ENCODE results near the gene PCNP.
"Not testable (repeated sequence)": the region's sequence is repeated elsewhere in the genome, so short reads cannot be mapped to it uniquely, and the experiment has no call there.

Gene PCNP, protein sequence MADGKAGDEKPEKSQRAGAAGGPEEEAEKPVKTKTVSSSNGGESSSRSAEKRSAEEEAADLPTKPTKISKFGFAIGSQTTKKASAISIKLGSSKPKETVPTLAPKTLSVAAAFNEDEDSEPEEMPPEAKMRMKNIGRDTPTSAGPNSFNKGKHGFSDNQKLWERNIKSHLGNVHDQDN

DNA sequence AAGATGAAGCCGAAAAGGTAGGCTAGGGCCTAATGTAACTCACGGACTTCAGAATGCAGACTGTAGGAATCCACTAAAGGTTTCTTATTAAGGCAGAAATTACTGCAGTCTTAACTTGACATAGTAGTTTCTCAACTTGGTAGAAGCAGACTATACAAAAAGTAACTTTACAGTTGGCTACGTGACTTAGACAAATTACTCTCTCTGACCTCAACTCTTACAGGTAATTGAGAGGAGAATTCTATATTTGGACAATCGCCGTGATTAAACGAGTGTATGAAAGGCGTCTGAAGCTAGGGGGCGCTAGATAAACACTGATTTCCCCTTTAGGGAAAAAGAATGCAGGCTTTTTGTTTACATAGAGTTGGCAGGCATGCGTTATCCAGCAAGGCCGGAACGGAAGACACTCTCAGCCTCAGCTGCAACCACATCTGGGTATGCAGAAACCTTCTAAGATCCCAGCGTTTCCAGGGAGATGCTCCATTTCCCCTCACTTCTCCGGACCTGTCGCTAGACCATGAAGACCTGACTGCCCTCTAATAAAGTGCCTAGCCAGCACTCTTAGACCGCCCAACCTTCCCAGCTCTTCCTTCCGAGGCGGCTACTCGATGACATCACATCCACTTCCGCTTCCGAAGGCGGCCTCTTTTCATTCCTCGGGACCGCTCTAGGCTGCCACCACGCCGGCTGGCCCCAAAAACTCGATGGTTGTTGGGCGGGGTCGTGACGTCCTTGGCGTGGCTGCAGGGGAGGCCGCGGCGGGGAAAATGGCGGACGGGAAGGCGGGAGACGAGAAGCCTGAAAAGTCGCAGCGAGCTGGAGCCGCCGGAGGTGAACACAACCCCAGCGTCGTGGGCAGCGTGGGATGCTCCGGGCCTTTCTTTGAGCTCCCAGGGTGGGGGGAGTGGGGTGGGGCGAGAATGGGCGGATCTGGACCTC lies at the start of gene PCNP:
Gene PCNP, plus strand, starts transcription at position 732 of the 939 bp plus-strand sequence. Its CDS starts 36 bp downstream, at position 768.
- DNase-seq, result peak; percentile 98

DNA sequence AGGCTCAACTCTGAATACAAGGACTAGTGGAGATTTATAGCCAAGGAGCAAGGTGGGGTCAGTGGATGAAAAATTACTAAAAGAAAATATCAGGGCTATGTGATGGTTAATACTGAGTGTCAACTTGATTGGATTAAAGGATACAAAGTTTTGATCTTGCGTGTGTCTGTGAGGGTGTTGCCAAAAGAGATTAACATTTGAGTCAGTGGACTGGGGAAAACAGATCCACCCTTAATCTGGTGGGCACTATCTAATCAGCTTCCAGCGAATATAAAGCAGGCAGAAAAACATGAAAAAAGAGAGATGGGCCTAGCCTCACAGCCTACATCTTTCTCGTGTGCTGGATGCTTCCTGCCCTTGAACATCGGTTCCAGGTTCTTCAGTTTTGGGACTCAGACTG lies 46.5 kb upstream of the PCNP start:
- DNase-seq, result no peak

- DNase-seq, result no peak
Observed at GRCh38 chr3:101527906-101528305, 46.1 kb upstream of the PCNP start.

DNA sequence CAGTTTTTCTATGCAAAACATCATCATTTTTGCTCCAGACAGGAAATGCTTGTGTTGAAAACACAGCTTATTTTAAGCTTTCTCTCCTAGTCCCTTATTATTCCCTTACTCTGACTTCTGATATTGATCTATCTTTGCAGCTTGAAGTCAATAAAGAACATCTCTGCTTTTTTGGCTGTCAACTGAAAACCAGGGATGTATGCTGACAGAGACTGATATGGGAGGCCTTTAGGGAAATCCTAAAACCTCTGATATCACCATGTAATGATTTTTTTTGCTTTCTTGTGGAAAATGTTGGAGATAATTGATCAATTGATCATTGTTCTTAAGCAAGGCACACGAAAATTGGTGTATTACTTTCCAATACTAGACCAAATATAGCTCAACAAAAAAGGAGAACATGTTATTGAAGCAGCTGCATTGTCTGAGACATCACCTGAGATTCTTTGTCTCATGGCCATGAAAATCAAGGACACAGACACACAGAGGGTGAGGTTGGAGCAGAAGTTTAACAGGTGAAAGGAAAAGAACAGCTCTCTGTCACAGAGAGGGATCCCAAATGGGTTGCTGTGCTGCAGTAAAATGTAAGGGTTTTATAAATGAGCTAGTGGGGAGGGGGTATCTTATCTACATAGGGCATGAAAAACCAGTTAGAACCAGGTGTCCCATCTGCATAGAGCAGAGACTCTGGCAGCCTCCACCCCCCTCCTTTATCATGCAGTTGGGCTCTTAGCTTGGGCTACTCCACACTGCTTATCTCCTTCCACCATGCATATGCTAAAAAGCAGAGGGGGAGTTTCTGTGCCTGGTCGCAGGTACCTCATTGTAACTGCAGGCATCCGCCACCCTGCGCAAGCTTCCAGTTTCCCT lies 43.9 kb upstream of the PCNP start:
- DNase-seq, result no peak

DNA sequence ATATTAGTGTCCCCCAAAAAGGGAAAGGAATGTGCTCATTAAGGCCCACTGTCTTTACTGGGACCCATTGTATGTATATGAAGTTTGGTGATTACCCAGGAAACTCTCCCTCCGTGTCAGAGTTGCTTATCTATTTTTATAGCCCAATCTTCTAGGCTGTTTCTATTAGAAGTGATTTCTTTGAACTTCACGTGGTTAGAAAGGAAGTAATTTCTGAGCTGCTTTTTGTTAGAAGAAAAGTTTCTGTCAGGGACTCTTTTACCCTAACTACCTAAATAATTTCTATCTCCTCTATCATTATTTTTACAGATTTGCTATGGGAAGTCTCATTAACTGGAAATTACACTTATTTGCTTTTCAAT lies 43.3 kb upstream of the PCNP start:
- DNase-seq, result no peak

DNA sequence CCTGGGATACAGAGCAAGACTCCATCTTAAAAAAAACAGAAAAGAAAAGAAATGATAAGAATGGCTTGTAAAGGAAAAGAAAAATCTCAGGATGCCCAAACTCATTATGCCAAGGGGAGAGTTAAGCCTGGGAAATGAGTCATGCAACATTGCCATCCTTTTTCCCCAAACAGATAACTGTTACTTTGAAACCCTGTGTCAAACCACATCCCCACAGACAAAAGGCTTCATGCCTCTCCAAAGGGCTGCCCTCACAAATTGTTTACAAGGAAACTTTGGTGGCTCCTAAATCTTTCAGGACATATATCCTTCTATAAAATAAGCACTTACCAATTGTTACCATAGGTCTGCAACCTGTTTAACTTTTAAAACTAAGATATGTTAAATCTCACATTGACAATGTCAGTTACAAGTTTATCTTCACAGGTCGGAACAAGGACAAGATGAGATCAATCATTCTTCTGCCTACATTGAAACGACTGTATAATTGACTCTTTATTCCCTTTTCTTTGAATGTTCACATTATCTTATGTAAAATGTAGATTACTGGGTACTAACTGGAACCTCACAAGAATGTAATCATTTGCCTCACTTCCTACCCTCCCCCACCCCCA lies 42.4 kb upstream of the PCNP start:
- DNase-seq, result no peak

DNA sequence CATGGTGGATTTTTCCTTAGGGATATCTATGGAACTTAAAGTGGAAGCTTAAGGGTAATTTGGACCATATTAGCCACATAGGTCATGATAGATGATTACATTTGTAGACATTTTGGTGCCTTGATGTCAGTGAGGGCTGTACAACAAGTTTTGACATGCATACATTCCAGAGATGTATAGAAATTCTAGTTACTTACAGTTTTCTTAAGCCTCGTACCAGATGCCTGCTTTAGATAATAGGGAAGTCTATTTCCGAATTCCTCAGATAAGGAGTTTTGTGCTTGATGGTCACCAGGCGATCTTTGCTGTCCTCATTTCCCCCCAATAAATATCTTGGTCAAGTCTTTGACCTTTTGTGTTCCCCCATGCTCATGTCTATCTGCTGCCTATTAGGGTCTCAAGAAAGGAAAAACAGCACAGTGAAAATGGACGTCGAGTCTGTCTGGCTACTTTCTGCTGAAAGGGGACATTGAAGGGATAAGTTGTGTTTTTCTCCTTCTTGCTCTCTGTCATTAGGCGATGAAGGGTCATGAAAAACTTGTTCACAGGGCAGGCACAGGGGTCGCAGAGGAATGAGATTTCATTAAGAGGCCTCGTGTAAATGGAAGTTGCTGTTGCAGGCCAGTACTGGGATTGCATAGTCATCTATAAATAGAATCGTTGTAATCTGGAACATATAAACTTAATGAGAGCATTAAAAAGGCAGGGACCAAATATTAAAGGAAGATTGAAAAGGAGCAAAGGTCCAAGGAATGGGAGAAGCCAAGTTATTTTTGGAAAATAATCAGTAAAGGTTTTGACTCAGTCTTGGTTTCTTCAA lies 41.0 kb upstream of the PCNP start:
- no peak for DNase-seq

DNA sequence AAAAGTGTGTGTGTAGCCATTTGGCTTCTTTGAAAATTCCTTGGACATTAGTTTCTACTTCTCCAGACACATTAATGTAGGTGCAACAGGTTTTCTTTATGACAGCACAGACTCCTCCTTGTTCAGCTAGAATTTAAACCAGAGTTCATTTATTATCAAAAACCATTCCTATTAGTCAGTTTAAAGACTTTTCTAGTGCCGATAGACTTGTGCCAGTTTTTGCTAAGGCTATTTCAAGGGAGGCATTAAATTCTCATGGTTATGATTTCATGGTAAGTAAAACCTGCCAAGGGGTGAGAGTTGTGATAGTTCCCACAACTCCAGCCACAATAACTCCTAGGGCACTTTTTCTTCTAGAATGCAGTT lies 40.4 kb upstream of the PCNP start:
- no peak for DNase-seq

DNA sequence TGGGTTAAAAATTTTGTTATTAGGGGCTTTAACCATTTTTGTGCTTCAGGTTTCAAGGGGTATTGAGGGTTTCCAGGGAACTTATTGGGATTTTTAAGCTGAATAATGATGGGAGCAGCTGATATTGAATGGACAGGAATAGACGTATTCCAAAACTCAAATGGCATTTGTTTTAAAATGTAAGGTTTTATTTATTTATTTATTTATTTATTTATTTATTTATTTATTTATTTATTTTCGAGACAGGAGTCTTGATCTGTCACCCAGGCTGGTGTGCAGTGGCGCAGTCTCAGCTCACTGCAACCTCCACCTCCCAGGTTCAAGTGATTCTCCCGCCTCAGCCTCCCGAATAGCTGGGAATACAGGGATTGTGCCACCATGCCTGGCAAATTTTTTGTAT lies 38.8 kb upstream of the PCNP start:
- DNase-seq, result no peak

- DNase-seq, result no peak
Observed at GRCh38 chr3:101536266-101536665, 37.7 kb upstream of the PCNP start.

DNA sequence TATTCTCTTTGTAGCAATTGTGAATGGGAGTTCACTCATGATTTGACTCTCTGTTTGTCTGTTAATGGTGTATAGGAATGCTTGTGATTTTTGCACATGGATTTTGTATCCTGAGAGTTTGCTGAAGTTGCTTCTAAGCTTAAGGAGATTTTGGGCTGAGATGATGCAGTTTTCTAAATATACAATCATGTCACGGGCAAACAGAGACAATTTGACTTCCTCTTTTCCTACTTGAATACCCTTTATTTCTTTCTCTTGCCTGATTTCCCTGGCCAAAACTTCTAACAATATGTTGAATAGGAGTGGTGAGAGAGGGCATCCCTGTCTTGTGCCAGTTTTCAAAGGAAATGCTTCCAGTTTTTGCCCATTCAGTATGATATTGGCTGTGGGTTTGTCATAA lies 37.0 kb upstream of the PCNP start:
- DNase-seq, result not testable (repeated sequence)

- DNase-seq, result no peak
Observed at GRCh38 chr3:101542957-101543356, 31.0 kb upstream of the PCNP start.

GRCh38 chr3:101544161-101544850 lies 29.7 kb upstream of the PCNP start:
- no peak for DNase-seq

DNA sequence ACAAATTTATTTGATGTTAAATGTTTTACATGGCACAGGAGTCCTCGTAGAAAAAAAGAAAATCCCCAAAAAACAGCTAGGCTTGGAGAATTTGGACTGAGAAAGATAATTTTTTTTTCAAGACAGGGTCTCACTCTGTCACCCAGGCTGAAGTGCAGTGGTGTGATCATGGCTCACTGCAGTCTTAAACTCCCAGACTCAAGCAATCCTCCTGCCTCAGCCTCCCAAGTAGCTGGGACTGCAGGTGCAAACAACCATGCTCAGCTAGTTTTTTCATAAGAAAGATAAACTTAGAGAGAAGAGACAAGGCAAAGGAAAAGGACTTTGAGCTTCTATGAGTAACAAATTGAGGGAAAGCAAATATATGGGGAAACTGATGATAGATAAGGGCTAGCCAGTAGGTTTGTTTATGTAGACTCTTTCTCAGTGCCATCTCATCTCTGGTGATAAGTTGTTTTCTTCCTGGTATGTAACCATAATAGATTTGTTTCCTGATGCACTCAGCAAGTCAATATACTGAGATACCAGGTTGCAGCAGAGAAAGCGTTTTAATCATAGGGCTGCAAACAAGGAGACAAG lies 25.4 kb upstream of the PCNP start:
- DNase-seq, result no peak

DNA sequence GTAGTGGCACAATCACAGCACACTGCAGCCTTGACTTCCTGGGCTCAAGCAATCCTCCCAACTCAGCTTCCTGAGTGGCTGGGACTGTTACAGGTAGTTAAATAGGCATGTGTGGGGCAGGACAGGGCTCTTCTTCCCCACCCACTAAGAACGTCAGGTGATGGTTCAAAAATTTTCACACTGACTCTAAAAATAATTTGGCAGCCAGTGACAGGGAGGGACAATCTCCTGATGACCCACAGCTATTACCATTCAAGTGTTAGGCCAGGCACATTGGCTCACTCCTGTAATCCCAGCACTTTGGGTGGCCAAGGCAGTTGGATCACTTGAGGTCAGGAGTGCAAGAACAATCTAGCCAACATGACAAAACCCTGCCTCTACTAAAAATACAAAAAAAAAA lies 24.5 kb upstream of the PCNP start:
- DNase-seq, result no peak

- not testable (repeated sequence) for DNase-seq
Observed at GRCh38 chr3:101551359-101552081, 22.5 kb upstream of the PCNP start.

DNA sequence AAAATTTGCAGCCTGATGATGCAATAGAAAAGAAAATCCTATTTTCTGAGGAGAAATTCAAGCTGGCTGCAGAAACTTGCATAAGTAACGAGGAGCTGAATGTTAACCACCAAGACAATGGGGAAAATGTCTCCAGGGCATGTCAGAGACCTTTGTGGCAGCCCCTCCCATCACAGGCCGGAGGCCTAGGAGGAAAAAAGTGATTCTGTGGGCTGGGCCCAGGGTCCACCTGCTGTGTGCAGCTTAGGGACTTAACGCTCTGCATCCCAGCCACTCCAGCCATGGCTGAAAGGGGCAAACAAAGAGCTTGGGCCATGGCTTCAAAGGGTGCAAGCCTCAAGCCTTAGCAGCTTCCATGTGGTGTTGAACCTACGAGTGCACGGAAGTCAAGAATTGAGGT lies 20.6 kb upstream of the PCNP start:
- DNase-seq, result not testable (repeated sequence)

DNA sequence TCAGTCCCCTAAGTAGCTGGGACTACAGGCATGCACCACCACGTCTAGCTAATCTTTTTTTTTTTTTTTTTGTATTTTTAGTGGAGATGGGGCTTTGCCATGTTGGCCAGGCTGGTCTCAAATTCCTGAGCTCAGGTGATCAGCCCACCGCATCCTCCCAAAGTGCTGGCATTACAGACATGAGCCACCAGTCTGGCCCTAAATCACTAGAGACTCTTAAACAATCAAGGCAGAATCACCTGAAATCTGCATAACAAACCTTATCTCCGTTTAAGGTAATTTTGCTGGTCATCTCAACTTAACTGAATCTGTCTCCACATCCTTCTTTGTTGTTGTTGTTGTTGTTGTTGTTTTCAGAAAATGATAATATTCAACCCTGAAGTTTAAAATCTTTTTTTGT lies 17.9 kb upstream of the PCNP start:
- no peak for DNase-seq

DNA sequence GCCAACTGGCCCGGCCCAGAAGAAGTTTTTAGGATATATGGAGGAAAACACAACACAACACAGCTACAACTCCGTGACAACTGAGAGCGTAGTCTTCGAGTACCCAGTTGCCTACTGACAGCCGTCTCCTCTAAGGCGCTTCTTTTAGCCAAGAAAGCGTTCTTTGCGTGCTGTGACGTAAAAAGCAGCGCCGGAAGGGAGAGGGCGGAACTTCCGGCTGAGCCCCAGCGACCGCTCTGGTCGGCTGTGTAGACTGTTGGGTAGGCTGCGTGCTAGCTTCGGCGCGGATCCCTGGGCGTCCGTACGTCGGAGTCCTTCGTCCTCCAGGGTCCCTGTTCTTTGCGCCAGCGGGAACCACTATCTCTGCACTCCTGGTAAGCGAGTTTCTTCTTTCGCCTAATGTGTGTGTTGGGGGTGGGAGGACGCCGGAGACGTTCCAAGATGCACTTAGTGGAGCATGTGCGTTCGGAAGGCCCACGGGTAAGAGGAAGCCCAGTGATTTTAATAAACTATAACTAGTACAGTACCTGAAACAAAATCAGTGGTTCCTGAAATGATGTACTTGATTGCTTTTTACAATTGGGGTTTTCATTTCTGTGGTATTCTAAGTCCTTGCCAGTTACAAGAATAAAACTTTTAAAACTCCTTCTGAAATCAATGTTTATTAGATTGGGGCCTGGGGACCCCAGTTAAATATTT lies 12.2 kb upstream of the PCNP start, which contains the start of gene TRMT10C:
Gene TRMT10C, plus strand, starts transcription at position 239 of the 699 bp plus-strand sequence. CDS start 2,914 bp downstream, outside the sequence.
- DNase-seq, result peak; percentile 84

Measured in NCI-H1105 treated with DMSO at 0.1 percent for 48 hours (cell line).